GM21423 (cell line): ENCODE data around the gene NLRC5.
A peak's percentile ranks its signal among the peaks of the same experiment; 100 is the strongest.

ENCODE experiments used
- ATAC-seq: cut with Tn5 transposase; IDR thresholded peaks from one replicate; pipeline ENCODE4 v1.9.1; 2021; ENCODE audit warnings: mild to moderate bottlenecking, moderate library complexity; ENCODE audit not compliant: unreplicated experiment

The NLRC5 gene

DNA sequence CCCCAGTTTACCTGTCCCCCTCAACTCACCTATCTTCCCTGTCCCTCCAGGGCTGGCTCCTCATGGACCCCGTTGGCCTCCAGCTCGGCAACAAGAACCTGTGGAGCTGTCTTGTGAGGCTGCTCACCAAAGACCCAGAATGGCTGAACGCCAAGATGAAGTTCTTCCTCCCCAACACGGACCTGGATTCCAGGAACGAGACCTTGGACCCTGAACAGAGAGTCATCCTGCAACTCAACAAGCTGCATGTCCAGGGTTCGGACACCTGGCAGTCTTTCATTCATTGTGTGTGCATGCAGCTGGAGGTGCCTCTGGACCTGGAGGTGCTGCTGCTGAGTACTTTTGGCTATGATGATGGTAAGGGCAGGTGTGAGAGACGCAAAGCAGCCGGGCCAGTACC, 31.3 kb downstream of the NLRC5 start:
- ATAC-seq = no peak

DNA sequence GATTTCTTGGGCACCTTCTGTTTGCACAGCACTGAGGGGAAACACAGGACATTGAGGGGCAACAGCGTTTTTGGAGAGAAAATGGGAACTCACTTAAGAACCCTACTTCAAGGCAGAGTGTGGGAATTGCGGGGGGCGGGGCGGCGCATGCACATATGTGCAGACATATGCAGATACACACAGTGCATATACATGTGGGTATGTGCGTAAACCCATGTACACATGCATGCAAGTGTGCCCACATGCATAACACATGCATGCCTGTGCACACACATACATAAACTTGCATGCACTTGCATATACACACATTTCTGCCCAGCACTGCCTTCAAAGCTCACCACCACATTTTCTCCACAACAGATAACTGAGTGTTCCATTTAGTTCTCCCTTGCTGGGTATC, 32.4 kb downstream of the NLRC5 start:
- ATAC-seq = no peak

DNA sequence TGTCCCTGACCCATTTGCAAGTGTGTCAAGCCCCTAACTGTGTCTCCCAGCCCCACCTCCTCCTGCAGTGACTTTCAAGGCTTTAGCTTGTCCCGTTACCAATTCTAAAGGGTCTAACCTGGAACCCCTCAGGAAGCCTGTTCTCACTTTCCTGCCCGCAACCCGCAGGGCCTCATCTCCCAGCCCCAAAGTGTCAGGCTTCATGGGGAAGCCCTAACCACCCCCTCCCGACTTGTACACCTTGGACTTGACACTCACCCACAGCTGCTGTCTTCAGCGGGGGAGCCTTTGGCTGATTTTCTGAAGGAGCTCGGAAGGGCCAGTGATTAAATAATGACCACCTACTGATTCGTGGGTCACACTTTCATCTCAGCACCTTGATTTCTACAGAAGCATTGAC, 33.1 kb downstream of the NLRC5 start:
- ATAC-seq = no peak

DNA sequence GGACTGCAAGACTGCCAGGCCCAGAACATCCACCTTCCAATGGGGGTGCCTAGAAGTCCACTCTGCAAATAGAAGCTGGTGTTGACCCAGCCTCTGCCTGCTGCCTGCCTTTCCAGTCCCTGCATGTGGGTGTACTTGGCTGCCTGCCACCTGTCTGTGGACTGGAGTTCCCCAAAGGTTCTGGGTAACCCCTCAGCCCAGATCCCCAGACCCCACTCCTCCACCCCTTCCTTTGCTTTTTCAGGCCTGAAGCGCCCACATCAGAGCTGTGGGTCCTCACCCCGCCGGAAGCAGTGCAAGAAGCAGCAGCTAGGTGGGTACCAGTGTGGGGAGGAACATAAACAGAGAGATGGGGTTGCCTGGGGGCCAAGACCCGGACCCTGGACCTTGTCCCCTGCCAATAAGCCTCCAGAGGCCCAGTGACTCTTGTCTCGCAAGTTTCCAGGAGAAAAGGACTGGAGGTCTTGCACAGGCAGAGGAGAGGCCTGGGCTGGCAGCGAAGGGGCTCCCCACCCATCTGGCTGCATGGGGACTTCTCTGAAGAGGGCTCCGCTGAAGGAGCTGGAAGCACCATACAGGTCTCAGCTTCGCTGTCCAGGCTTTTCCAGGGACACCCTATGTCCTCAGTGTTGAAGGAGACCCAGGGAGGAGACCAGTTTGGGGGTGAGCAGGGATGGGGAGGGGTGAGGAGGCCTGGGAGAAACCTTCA, 34.3 kb downstream of the NLRC5 start:
- no peak for ATAC-seq

DNA sequence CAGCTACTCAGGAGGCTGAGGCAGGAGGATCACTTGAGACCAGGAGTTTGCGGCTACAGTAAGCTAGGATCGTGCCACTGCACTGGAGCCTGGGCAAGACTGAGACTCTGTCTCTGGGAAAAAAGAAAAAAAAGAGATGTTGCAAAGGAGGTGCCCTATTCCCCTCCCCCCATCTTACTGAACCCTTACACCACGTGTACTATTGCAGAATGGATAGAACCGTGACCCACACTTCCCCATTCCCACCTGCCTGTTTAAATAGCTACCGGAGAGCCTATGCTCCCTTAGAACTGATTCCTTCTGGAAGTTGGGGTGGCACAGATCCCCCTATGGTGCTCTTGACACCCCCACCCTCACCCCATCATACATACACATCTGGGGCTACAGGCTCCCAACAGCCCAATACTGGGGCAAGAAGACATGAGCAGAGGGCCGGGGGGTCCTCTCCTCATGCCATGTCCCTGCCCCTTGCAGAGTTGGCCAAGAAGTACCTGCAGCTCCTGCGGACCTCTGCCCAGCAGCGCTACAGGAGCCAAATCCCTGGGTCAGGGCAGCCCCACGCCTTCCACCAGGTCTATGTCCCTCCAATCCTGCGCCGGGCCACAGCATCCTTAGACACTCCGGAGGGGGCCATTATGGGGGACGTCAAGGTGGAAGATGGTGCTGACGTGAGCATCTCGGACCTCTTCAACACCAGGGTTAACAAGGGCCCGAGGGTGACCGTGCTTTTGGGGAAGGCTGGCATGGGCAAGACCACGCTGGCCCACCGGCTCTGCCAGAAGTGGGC, 35.7 kb downstream of the NLRC5 start:
- ATAC-seq = no peak

DNA sequence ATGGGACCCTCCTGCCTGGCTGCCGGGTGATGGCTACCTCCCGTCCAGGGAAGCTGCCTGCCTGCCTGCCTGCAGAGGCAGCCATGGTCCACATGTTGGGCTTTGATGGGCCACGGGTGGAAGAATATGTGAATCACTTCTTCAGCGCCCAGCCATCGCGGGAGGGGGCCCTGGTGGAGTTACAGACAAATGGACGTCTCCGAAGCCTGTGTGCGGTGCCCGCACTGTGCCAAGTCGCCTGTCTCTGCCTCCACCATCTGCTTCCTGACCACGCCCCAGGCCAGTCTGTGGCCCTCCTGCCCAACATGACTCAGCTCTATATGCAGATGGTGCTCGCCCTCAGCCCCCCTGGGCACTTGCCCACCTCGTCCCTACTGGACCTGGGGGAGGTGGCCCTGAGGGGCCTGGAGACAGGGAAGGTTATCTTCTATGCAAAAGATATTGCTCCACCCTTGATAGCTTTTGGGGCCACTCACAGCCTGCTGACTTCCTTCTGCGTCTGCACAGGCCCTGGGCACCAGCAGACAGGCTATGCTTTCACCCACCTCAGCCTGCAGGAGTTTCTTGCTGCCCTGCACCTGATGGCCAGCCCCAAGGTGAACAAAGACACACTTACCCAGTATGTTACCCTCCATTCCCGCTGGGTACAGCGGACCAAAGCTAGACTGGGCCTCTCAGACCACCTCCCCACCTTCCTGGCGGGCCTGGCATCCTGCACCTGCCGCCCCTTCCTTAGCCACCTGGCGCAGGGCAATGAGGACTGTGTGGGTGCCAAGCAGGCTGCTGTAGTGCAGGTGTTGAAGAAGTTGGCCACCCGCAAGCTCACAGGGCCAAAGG, 36.8 kb downstream of the NLRC5 start:
- ATAC-seq = no peak

DNA sequence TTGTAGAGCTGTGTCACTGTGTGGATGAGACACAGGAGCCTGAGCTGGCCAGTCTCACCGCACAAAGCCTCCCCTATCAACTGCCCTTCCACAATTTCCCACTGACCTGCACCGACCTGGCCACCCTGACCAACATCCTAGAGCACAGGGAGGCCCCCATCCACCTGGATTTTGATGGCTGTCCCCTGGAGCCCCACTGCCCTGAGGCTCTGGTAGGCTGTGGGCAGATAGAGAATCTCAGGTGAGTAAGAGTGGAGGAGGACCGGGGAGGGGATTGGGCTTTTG, 37.4 kb downstream of the NLRC5 start:
- no peak for ATAC-seq

DNA sequence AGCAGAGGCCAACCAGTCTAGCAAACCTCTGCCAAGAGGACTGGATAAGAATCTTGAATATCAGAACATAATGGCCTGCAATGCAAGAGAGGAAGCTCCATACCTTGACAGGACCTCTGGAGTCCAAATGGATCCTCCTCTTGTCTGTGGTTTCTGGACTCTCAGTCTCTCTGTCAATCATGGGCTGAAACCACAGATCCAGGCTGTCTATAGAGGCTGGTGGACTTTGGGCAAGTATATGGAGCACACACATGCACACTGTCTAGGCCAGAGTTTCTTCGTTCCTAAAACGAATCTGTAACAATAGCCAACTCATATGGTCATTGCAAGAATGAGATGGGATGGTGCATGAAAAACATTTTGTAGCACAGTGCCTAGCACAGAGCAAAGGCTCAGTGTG, 37.7 kb downstream of the NLRC5 start:
- ATAC-seq = no peak

DNA sequence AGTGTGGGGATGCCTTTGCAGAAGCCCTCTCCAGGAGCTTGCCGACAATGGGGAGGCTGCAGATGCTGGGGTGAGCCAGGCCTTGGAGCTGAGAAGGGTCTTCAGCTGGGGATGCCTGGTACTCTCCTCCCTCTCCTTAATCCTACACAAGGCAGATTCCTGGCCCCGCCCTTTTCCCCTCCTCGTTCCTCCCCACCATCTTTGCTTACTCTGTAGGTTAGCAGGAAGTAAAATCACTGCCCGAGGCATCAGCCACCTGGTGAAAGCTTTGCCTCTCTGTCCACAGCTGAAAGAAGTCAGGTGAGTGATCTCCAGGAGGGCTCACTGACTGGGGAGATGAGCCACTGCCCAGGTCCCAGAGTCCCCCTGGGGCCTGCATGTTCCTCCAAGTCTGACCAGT, 38.7 kb downstream of the NLRC5 start:
- no peak for ATAC-seq

DNA sequence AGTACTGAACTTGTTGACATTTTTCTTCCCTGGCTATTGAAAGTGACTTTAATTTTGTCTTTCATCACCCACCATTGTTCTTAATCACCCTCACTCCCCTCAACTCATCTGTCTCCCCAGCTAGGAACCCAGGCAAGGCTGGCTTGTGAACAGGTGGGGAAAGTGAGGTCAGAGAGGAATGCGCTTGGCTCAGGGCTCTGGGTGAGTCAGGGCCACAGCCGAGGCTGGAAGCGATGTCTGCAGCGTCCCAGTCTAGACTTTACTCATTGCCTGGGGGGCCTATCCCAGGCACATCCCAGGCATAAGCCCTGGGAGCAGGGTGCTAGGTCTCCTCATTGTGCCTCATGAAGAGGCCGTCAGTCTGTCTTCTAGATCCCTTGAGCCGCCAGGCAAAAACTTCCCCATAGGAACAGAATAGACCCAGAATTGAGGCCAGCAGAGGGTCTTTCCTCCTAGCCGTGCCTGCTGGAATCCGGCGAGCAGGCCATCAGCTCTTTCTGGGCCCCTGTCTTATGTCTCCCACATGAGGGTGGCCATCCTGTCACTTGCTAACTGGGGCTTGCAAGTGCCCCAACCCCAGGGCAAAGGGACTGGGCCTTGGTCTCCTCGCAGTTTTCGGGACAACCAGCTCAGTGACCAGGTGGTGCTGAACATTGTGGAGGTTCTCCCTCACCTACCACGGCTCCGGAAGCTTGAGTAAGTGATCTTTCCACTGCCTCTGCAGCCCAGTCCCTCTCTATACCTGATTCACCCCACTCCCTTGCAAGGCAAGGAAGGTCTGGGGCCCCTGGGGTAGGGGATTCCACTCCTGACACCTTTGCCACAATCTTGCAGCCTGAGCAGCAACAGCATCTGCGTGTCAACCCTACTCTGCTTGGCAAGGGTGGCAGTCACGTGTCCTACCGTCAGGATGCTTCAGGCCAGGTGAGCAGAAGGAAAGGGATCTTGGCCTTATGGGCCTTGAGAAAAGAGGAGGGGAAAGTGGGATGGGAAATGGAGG, 40.1 kb downstream of the NLRC5 start:
- no peak for ATAC-seq

DNA sequence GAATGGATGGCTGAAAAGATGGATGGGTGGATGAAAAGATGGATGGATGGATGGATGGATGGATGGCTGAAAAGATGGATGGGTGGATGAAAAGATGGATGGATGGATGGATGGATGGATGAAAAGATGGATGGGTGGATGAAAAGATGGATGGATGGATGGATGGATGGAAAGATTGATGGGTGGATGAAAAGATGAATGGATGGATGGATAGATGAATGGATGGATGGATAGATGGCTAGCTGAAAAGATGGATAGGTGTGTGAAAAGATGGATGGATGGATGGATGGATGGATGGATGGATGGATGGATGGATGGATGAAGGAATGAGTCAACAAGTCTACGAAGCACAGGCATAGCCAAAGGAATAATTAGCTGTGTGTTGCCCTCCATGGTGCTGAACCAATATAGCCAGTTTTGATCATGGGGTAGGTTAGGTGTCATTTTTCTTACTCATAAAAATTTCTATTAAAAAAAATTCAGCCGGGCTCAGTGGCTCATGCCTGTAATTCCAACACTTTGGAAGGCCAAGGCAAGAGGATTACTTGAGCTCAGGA, 41.1 kb downstream of the NLRC5 start:
- ATAC-seq = no peak

DNA sequence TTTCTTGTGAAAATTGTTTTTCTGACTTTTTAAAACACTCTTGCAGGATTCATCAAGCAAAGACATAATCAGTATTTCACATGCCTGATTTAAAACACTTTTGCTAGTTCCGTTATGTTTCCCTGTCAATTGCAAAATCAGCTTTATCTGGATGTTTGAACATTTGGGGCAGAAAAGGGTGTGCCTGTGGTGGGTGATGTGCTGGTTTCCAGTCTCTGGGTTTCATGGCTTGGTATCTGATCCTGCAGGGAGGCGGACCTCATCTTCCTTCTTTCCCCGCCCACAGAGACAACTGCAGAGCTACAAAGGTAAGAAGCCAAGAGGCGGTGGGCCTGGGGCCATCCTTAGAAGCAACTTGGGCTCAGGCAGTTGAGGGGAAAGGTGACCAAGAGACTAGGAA, 41.8 kb downstream of the NLRC5 start:
- ATAC-seq = no peak

DNA sequence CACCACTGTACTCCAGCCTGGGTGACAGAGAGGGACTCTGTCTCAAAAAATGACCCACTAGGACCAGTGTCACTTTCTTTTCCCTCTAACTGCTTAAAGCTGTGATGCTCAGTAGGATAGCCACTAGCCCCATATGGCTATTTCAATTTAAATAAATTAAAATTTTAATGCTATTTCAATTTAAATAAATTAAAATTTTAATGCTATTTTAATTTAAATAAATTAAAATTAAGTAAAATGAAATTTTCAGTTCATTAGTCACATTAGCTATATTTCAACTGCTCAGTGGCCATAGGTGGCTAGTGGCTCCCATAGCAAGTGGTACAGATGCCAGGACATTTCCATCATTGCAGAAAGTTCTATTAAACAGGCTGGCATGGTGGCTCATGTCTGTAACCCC, 43.0 kb downstream of the NLRC5 start:
- ATAC-seq = no peak

DNA sequence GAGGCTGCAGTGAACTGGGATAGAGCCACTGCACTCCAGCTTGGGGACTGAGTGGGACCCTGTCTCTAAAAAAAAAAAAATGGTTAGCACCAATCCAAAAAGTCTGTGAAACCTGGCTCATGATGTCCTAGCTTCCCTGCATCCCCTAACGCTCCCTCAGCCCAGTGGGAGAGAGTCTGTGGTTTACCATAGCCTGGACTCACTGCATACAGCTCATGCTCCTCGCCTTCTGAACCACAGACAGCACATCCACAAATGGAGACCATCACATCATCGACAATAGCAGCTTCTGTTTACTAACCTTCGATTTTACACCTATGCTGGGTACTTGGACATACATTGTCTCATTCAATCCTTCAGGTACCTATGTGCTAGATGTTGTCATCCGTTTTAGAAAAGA, 43.6 kb downstream of the NLRC5 start:
- ATAC-seq = no peak

DNA sequence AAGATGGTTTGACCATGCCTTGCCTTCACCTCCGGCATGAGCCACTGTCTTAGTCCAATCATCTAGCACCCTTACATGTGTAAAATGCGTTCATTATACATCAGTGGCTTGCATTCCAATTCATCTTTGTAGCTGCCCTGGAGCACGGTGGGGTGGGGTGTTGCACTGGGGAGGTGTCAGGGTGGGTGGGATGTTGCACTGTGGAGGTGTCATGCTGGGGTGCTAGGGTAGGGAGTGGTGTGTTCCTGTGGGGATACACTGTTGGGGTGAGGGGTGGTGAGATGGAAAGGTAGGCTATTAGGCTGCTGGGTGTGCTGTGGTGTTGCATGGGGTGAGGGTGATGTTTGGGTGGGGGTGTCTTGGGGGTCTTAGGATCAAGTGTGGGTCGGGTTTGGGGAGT, 47.0 kb downstream of the NLRC5 start:
- ATAC-seq = no peak

DNA sequence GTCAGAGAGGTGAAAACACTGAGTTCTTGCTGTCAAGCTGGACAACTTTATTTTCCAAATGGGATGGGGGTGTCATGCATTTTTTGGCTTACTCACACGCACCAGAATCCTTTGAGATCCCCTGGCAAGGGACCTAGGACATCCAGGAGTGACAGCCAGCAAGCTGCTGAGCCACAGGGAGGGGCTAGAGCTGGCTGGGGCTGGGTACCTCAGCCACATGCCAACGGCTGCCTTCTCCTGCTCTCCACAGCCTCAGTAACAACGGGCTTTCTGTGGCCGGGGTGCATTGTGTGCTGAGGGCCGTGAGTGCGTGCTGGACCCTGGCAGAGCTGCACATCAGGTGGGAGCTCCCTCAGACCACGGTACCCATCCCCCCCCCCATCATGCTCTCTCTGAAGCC, 47.6 kb downstream of the NLRC5 start:
- ATAC-seq = no peak

DNA sequence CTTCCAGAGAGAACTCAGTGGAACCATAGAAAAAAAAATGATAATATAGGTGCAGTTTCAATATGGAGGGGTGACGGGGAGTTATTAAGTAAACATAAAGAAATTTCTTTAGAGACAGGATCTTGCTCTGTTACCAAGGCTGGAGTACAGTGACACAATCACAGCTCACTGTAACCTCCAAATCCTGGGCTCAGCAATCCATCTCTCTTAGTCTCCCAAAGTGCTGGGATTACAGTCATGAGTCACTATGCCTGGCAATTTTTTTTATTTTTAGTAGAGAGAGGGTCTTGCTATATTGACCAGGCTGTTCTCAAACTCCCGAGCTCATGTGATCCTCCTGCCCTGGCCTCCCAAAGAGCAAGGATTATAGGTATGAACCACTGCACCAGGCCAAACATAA, 48.8 kb downstream of the NLRC5 start:
- no peak for ATAC-seq

DNA sequence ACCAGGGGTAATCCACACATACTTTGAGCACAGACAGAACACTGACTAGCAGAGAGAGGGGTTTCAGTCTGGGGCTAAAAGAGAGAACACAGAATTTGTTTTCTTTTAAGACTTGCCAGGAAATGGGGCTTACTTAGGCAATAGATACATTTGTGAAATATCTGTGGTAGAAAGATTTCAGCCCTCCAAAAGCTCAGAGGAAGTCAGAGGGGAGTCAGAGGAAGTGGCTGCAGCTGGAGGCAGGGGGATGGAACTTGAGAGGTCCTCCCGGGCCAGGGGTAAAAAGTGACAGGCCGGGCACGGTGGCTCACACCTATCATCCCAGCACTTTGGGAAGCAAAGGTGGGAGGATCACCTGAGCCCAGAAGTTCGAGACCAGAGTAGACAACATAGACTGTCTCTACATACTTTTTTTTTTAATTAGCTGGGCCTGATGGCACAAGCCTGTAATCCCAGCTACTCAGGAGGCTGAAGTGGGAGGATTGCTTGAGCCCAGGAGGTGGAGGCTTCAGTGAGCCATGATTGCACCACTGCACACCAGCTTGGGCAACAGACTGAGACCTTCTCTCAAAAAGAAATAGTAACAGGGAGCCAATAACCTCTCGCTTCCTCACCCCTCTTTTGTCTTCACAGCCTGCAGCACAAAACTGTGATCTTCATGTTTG, 49.9 kb downstream of the NLRC5 start:
- no peak for ATAC-seq

DNA sequence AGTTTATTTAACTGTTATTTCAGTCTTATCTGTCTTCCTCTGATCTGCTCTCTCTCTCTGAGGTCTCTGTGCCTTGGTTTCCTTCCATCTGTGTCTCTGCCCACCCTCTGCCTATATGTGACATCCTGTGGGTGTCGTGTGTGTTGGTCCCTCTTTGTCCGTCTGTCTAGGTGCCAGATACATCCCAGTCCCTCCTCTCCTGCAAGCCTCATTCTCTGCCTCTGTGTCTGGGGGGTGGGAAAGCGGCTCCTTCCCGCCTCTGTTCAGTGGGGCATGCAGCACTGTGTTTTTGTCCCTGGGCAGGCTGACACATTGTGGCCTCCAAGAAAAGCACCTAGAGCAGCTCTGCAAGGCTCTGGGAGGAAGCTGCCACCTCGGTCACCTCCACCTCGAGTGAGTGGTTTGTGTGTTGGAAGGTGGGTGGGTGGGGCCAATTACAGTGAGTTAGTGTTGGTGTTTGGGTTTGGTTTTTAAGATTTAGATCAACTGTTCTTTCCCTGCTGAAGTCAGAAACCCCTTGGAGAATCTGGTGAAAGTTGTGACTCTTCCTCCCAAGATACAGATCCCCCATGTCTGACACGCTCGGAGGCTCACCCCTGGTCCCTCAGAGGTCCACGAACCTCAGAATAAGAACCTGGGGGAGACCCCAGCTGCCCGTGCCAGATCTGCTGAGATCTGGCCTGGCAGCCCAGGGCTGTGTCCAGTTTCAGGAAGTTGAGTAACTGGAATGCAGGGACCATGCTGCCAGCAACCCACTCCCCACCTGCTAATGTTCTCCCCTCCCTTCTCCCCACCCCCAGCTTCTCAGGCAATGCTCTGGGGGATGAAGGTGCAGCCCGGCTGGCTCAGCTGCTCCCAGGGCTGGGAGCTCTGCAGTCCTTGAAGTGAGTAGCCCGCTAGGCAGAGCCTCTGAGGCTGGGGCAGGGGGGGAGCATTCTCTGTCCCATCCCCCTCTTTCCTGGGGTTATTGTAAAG, 52.1 kb downstream of the NLRC5 start:
- ATAC-seq = peak; percentile 35
